ENCODE data around the gene P4HA1. TPM values are rescaled to one million over a fixed set of nuclear protein-coding genes. Genes with fewer than 3 reads are reported as not detected.

P4HA1 gene
- total and polyA plus RNA-seq, 12 donors: 17.3 to 67.3 (median 49.2) TPM

DNA sequence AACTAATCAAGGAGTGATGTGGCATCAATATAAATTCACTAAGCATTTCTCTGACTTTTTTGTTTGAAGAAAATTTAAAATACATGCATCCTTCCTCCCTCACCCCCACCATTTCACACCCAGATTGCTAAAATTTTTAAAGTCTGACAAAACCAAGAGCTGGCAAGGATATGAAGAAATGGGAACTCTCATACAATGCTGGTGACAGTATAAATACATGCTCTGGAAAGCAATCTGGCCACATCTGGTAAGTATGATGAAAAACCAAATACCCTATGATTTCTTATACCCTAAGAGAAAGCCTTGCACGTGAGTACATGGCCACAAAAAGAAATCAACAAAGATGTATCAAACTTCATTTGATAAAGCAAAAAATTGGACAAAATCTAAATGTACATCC, 31.2 kb downstream of the P4HA1 start:
- WGBS, 2 donors: 80 to 85% methylated on average over 1 of the region's 1 CpG
- H3K4me3 ChIP-seq: no peak overlapping the region
- intact Hi-C loops (cut with DNase I): loop anchor here in 1 of 10 donors (10.0 kb wide), 1 partner anchor 701 kb away; no protein-coding TSS in a partner anchor
- no peaks in the 10 kb centered on the region for H3K27me3 ChIP-seq
- H3K9me3 ChIP-seq: no peaks in the 10 kb centered on the region
- no peak for ATAC-seq
- H3K27ac ChIP-seq: no peak overlapping the region
- H3K4me1 ChIP-seq: peaks cover 0 to 18% (median 8%) of the 10 kb centered on the region in 9 donors
- DNase-seq: no peak
- H3K36me3 ChIP-seq: peaks cover 0 to 93% (median 17%) of the 10 kb centered on the region in 9 donors
- TF ChIP-seq, protein P1, sequence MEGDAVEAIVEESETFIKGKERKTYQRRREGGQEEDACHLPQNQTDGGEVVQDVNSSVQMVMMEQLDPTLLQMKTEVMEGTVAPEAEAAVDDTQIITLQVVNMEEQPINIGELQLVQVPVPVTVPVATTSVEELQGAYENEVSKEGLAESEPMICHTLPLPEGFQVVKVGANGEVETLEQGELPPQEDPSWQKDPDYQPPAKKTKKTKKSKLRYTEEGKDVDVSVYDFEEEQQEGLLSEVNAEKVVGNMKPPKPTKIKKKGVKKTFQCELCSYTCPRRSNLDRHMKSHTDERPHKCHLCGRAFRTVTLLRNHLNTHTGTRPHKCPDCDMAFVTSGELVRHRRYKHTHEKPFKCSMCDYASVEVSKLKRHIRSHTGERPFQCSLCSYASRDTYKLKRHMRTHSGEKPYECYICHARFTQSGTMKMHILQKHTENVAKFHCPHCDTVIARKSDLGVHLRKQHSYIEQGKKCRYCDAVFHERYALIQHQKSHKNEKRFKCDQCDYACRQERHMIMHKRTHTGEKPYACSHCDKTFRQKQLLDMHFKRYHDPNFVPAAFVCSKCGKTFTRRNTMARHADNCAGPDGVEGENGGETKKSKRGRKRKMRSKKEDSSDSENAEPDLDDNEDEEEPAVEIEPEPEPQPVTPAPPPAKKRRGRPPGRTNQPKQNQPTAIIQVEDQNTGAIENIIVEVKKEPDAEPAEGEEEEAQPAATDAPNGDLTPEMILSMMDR (IDR thresholded peaks at IDR 0.05): no peak

DNA sequence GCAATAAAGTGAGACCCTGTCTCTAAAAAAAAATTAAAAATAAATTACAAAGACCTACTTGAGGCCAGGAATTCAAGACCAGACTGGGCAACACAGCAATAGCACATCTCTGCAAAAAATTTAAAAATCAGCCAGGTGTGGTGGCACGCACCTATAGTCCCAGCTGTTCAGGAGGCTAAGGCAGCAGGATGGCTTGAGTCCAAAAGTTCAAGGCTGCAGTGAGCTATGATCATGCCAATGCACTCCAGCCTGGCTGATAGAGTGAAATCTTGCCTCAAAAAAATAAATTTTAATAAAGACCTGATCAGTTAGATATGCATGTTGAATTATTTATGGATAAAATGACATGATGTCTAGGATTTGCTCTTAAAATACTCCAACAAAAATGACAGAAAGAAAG, 34.9 kb downstream of the P4HA1 start:
- Histone ChIP-seq H3K4me1 (peaks cover 0 to 22% (median 10%) of the 10 kb centered on the region in 9 donors), H3K4me3 (no peak overlapping the region), H3K27me3 (no peaks in the 10 kb centered on the region), H3K9me3 (no peaks in the 10 kb centered on the region), H3K36me3 (peaks cover 0 to 94% (median 3%) of the 10 kb centered on the region in 9 donors), H3K27ac (peak overlapping the region in 6 of 10 donors; percentile 3 to 73 (median 58))
- intact Hi-C loops (cut with DNase I): loop anchor here in 2 of 10 donors (5.0 to 10.0 kb wide), 2 partner anchors 697 to 699 kb away; no protein-coding TSS in a partner anchor
- DNase-seq (no peak), ATAC-seq (peak in 2 of 8 donors; percentile 33 to 47)
- TF ChIP-seq, protein P1 (IDR thresholded peaks at IDR 0.05): no peak
- 86 to 97% methylated on average over 1 of the region's 1 CpG for WGBS, 2 donors

DNA sequence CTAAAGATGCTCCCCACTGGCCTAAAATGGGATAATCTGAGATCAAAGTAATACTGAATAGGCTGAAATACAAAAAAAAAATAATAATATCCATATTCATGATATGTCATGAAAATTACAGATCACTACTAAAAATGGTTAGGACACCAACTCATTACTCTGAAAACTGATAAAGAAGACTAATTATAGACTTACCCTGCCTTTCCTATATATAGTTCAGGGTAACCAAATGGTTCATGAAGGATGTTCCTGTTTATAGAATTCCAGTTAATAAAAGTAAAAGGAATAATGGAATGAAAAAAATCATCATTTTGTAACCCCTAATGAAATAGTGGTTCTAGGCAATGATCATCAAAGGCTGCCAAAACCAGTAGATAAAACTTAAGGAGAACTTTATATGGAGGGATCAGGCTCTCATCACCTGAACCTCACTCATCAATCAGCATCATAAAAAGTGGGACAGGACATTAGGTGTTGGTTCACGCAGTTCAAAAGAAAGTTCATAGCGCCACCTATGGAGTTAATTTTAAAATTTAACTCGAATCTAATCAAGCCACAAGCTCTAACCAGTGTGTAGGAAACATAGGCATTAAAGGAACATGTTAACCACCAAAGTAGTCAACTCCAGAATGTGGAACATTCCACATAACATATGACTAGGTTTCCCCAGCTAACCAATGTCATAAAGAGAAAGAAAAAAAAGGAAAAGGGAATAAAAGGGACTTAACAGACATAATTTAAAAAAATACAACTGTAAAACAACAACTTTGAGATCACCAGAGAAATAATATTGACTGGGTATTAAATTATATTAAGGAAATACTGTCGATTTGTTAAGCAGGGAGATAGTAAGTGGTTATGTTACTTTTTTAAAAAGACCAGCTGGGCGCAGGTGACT, 35.7 kb downstream of the P4HA1 start:
- TF ChIP-seq, protein P1 (IDR thresholded peaks at IDR 0.05): peak in 6 of 9 donors; percentile 34 to 54 (median 46)
- ATAC-seq (peak in 6 of 8 donors; percentile 38 to 76 (median 49)), DNase-seq (no peak)
- Histone ChIP-seq H3K27me3 (no peaks in the 10 kb centered on the region), H3K9me3 (no peaks in the 10 kb centered on the region), H3K36me3 (peaks cover 0 to 94% (median 8%) of the 10 kb centered on the region in 9 donors), H3K4me1 (peaks cover 0 to 22% (median 10%) of the 10 kb centered on the region in 9 donors), H3K27ac (peak overlapping the region in 8 of 10 donors; percentile 3 to 73 (median 52)), H3K4me3 (no peak overlapping the region)
- intact Hi-C loops (cut with DNase I): loop anchor here in 2 of 10 donors (5.0 to 10.0 kb wide), 2 partner anchors 696 to 699 kb away; no protein-coding TSS in a partner anchor
- WGBS, 2 donors: 38 to 39% methylated on average over 5 of the region's 5 CpGs

DNA sequence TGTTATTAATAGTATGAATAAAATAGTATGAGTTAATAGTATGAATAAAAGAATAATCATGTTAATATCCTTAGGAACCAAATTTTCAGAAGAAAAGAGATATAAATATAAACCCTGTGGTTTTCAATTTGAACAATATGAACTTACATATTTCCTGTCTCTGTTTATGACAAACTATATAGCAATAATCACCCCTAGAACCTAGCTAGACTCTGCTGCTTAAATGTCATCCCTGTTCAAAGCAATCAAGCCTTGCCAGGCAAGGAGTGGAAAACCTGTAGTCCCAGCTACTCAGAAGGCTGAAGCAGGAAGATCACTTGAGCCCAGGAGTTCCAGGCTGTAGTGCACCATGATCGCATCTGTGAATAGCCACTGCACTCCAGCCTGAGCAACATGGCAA, 36.5 kb downstream of the P4HA1 start:
- ATAC-seq (peak in 2 of 8 donors; percentile 34 to 61), DNase-seq (no peak)
- intact Hi-C loops (cut with DNase I): loop anchor here in 2 of 10 donors (5.0 to 10.0 kb wide), 2 partner anchors 695 to 698 kb away; no protein-coding TSS in a partner anchor
- WGBS, 2 donors: 72 to 77% methylated on average over 1 of the region's 1 CpG
- peaks cover 0 to 28% (median 15%) of the 10 kb centered on the region in 9 donors for H3K4me1 ChIP-seq
- TF ChIP-seq, protein P1 (IDR thresholded peaks at IDR 0.05): no peak
- no peaks in the 10 kb centered on the region for H3K9me3 ChIP-seq
- no peaks in the 10 kb centered on the region for H3K27me3 ChIP-seq
- peak overlapping the region in 8 of 10 donors; percentile 2 to 73 (median 54) for H3K27ac ChIP-seq
- H3K4me3 ChIP-seq: no peak overlapping the region
- H3K36me3 ChIP-seq: peaks cover 0 to 94% (median 12%) of the 10 kb centered on the region in 9 donors

Measured in heart right ventricle (tissue), 16 donors.